ENCODE data around the gene RNASE7.

- TF ChIP-seq SIN3A (IDR thresholded peaks at IDR 0.05; ENCODE audit: borderline replicate concordance, low read depth, low read length) (no peak), EZH2phosphoT487 (IDR thresholded peaks at IDR 0.05; ENCODE audit: borderline replicate concordance, low read depth) (no peak), USF2 (IDR thresholded peaks at IDR 0.05; ENCODE audit: borderline replicate concordance, low read depth, low read length) (no peak), FOXJ3 (CRISPR knock-in tag; IDR thresholded peaks at IDR 0.05) (no peak), CTCF (IDR thresholded peaks at IDR 0.05) (no peak), ELF1 (IDR thresholded peaks at IDR 0.05) (no peak), RCOR1 (IDR thresholded peaks at IDR 0.05; ENCODE audit: low read length) (no peak)
These were observed 33.7 kb downstream of the RNASE7 start for GRCh38 chr14:21075719-21076437.
